IMR-90 (cell line): ENCODE measurements around the gene ADGRV1. TPM values are rescaled to one million over a fixed set of nuclear protein-coding genes. Genes with fewer than 3 reads are reported as not detected.

ENCODE experiments used
- ATAC-seq: fragments of 200-7000 bp; cut with Tn5 transposase; 2 replicates; pipeline ENCODE4 v1.9.1; 2020; ENCODE audit warnings: low read depth, mild to moderate bottlenecking, moderate library complexity
- BruUV-seq: library from RNA; stranded (reverse); fragments of 400-500 nt; replicated peaks from 2 replicates; lab custom pipeline; 2021; lab: Mats Ljungman, UMichigan
- CTCF ChIA-PET: fragments of 300-600 bp; formaldehyde crosslinking; extraction: SDS; loops from one replicate; lab custom pipeline; 2021; ENCODE audit warnings: antibody characterized with exemption; lab: Yijun Ruan, JAX
- POLR2A ChIA-PET: fragments of 300-600 bp; sonication (Branson Sonifier 250); formaldehyde crosslinking; loops from one replicate; lab custom pipeline; 2022; ENCODE audit warnings: antibody characterized with exemption; ENCODE audit not compliant: unreplicated experiment; lab: Charles Lee
- DNase-seq: peaks from one replicate; pipeline ENCODE4 v3.0.0; 2013
- H2AFZ ChIP-seq: replicated peaks from 2 replicates; pipeline ENCODE3; 2013; ENCODE audit warnings: low read length, mild to moderate bottlenecking; ENCODE audit not compliant: poor library complexity
- H2AK5ac ChIP-seq: 2 replicates; pipeline ENCODE4 v1.6.1; 2013; ENCODE audit warnings: low read depth, low read length, inconsistent platforms
- H2AK9ac ChIP-seq: replicated peaks from 2 replicates; pipeline ENCODE3; 2013; ENCODE audit warnings: mild to moderate bottlenecking, low read depth, low read length, moderate library complexity; ENCODE audit not compliant: poor library complexity
- H2BK120ac ChIP-seq: 2 replicates; pipeline ENCODE4 v1.6.1; 2013; ENCODE audit warnings: low read depth, low read length, inconsistent platforms
- H2BK15ac ChIP-seq: 3 replicates; pipeline ENCODE4 v1.6.1; 2013; ENCODE audit warnings: low read depth, low read length, inconsistent platforms
- H2BK20ac ChIP-seq: 2 replicates; pipeline ENCODE4 v1.6.1; 2013; ENCODE audit warnings: low read depth, mild to moderate bottlenecking, inconsistent platforms, low read length, moderate library complexity
- H2BK5ac ChIP-seq: 2 replicates; pipeline ENCODE4 v1.6.1; 2013; ENCODE audit warnings: mild to moderate bottlenecking, low read depth, low read length, inconsistent platforms; ENCODE audit not compliant: poor library complexity, severe bottlenecking
- H3K14ac ChIP-seq: replicated peaks from 2 replicates; pipeline ENCODE4 v1.6.1; 2013; ENCODE audit warnings: low read depth, low read length, inconsistent platforms
- H3K18ac ChIP-seq: 2 replicates; pipeline ENCODE4 v1.6.1; 2013; ENCODE audit warnings: low read depth, low read length, control low read depth
- H3K23ac ChIP-seq: 2 replicates; pipeline ENCODE4 v1.6.1; 2013; ENCODE audit warnings: low read depth, low read length, inconsistent platforms
- H3K27ac ChIP-seq: 2 replicates; pipeline ENCODE4 v1.5.1; 2013; ENCODE audit warnings: mild to moderate bottlenecking, control low read depth, low read length; ENCODE audit not compliant: insufficient read depth
- H3K27me3 ChIP-seq: 2 replicates; pipeline ENCODE4 v1.6.1; 2013; ENCODE audit warnings: low read length; ENCODE audit not compliant: control insufficient read depth, insufficient read depth
- H3K36me3 ChIP-seq: 2 replicates; pipeline ENCODE4 v1.6.1; 2013; ENCODE audit warnings: low read length, mixed read lengths; ENCODE audit not compliant: control insufficient read depth, insufficient read depth
- H3K4ac ChIP-seq: 2 replicates; pipeline ENCODE4 v1.6.1; 2013; ENCODE audit warnings: low read depth, low read length, inconsistent platforms
- H3K4me1 ChIP-seq: 2 replicates; pipeline ENCODE4 v1.6.1; 2013; ENCODE audit warnings: low read length, mixed read lengths; ENCODE audit not compliant: control insufficient read depth, insufficient read depth
- H3K4me2 ChIP-seq: 2 replicates; pipeline ENCODE4 v1.6.1; 2013; ENCODE audit warnings: low read depth, mild to moderate bottlenecking, control low read depth, low read length, moderate library complexity
- H3K4me3 ChIP-seq: 2 replicates; pipeline ENCODE4 v1.5.1; 2013; ENCODE audit warnings: low read depth, mild to moderate bottlenecking, control low read depth, low read length, moderate library complexity; ENCODE audit not compliant: insufficient read depth
- H3K56ac ChIP-seq: 2 replicates; pipeline ENCODE4 v1.6.1; 2013; ENCODE audit warnings: low read length, inconsistent platforms; ENCODE audit not compliant: insufficient read depth; ENCODE audit errors: extremely low read depth
- H3K79me1 ChIP-seq, 2 experiments: 2 replicates each; pipeline ENCODE4 v1.6.1; 2013; ENCODE audit warnings: low read length in 2 of 2, inconsistent platforms in 1 of 2, low read depth in 1 of 2
- H3K9ac ChIP-seq: 2 replicates; pipeline ENCODE4 v1.6.1; 2013; ENCODE audit warnings: low read depth, low read length, control low read depth
- H3K9me1 ChIP-seq: 2 replicates; pipeline ENCODE4 v1.6.1; 2013; ENCODE audit warnings: low read length, inconsistent platforms; ENCODE audit not compliant: insufficient read depth
- H3K9me3 ChIP-seq: 2 replicates; pipeline ENCODE4 v1.6.1; 2013; ENCODE audit warnings: low read length; ENCODE audit not compliant: control insufficient read depth, insufficient read depth
- H4K20me1 ChIP-seq: 2 replicates; pipeline ENCODE4 v1.6.1; 2013; ENCODE audit warnings: low read length, inconsistent platforms; ENCODE audit not compliant: insufficient read depth
- H4K5ac ChIP-seq: 2 replicates; pipeline ENCODE4 v1.6.1; 2013; ENCODE audit warnings: mild to moderate bottlenecking, low read depth, low read length, control low read depth
- H4K8ac ChIP-seq, 2 experiments: 2 replicates each; pipeline ENCODE4 v1.6.1; 2013; ENCODE audit warnings: low read depth in 2 of 2, low read length in 2 of 2, control low read depth in 1 of 2, inconsistent platforms in 1 of 2
- H4K91ac ChIP-seq: 2 replicates; pipeline ENCODE4 v1.6.1; 2013; ENCODE audit warnings: low read depth, low read length, inconsistent platforms; ENCODE audit not compliant: insufficient read depth
- CHD1 ChIP-seq: IDR thresholded peaks from 2 replicates; pipeline ENCODE4 v1.6.1; 2012; ENCODE audit warnings: low read depth, low read length, improper control_type of control experiment
- FOS ChIP-seq: fragments of 150-350 bp; IDR thresholded peaks from 2 replicates; pipeline ENCODE4 v1.6.1; 2016; ENCODE audit warnings: low read depth, low read length
- MAFK ChIP-seq: IDR thresholded peaks from 2 replicates; pipeline ENCODE4 v1.6.1; 2012; ENCODE audit warnings: low read depth, low read length, improper control_type of control experiment
- MAZ ChIP-seq: IDR thresholded peaks from 2 replicates; pipeline ENCODE4 v1.6.1; 2012; ENCODE audit warnings: low read depth, mild to moderate bottlenecking, low read length, improper control_type of control experiment, moderate library complexity, borderline replicate concordance
- MXI1 ChIP-seq: IDR thresholded peaks from 2 replicates; pipeline ENCODE4 v1.6.1; 2012; ENCODE audit warnings: low read depth, mild to moderate bottlenecking, low read length, moderate library complexity, borderline replicate concordance
- POLR2A ChIP-seq: IDR thresholded peaks from 2 replicates; pipeline ENCODE4 v1.6.1; 2012; ENCODE audit warnings: mild to moderate bottlenecking, low read depth, low read length
- RCOR1 ChIP-seq: IDR thresholded peaks from 2 replicates; pipeline ENCODE4 v1.6.1; 2012; ENCODE audit warnings: mild to moderate bottlenecking, low read length, improper control_type of control experiment; ENCODE audit not compliant: insufficient replicate concordance
- RFX5 ChIP-seq: IDR thresholded peaks from 2 replicates; pipeline ENCODE4 v1.8.0; 2012; ENCODE audit warnings: low read depth, mild to moderate bottlenecking, low read length, moderate library complexity
- SMC3 ChIP-seq: fragments of 150-350 bp; IDR thresholded peaks from 2 replicates; pipeline ENCODE4 v1.6.1; 2016; ENCODE audit warnings: low read depth, mild to moderate bottlenecking, antibody characterized with exemption, low read length, moderate library complexity
- WGBS, 2 experiments: methylation state at CpG; one replicate each; pipeline versions ENCODE4 v1.1.5 to v1.1.7; 2013; ENCODE audit warnings: missing lambda C conversion rate in 2 of 2; ENCODE audit not compliant: insufficient read length in 1 of 2; ENCODE audit errors: extremely low coverage in 2 of 2; 5-methylcytosine and 5-hydroxymethylcytosine counted together
- dilution Hi-C: fragments of 300-500 bp; cut with HindIII; formaldehyde crosslinking; loops from one replicate; pipeline ENCODE4 v1.14.3; 2018; ENCODE audit warnings: low sequenced_read_pairs; ENCODE audit not compliant: unreplicated experiment
- in situ Hi-C: fragments of 300-500 bp; cut with MboI; formaldehyde crosslinking; loops from 3 replicates; pipeline ENCODE4 v1.14.3; 2019; ENCODE audit warnings: low sequenced_read_pairs, inconsistent platforms, mixed read lengths
- intact Hi-C: fragments of 100-400 bp; cut with micrococcal nuclease; formaldehyde crosslinking; loops from 2 replicates; pipeline ENCODE4 v1.10.0; 2022
- polyA plus RNA-seq, 3 experiments: library from polyadenylated mRNA; depleted of rRNA; stranded (reverse); fragments of >200 nt; gene quantifications; 2 replicates each; pipeline ENCODE4 v1.2.3, GENCODE V29; 2012; ENCODE audit warnings: low replicate concordance in 1 of 3
- total RNA-seq: library from RNA; depleted of rRNA; stranded (reverse); fragments of >200 nt; gene quantifications from 2 replicates; pipeline ENCODE4 v1.2.3, GENCODE V29; 2012
- TF ChIP-seq, protein P1 (sequence below): fragments of 150-350 bp; IDR thresholded peaks from 2 replicates; pipeline ENCODE4 v1.6.1; 2017; ENCODE audit warnings: mild to moderate bottlenecking, antibody characterized with exemption, low read length, low read depth

The ADGRV1 gene
- total and polyA plus RNA-seq, 2 of the 4 experiments (the other 2 are of a cell fraction) = under 0.01 TPM; not detected in 1

DNA sequence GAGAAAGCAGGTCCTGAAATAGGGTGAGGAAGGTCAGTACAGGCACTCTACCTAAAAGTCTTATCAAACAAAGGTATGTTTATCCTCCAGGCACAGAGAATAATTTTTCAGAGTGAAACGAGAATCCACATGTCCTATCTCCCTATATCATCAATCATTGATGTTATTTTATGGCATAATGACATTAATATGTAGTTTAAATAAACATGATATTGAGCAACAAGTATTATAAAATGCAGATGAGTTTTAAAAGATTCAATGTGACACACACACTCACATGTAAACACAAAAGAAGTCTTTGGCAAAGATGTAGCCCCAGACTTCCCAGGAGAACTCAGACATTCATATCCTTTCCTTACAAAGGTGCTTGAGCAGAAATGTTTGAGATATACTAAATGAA lies 389.1 kb downstream of the ADGRV1 start:
- no CpG with 5 or more reads among the region's 1 CpG for WGBS, 2 experiments
- no peaks in the 10 kb centered on the region for H4K20me1 ChIP-seq
- H3K27ac ChIP-seq = no peak overlapping the region
- in situ Hi-C loops (no loop called here), intact Hi-C loops (no loop called here), dilution Hi-C loops (no loop called here)
- H3K14ac ChIP-seq = no peak overlapping the region
- no peak overlapping the region for H2AK9ac ChIP-seq
- H3K23ac ChIP-seq = no peak overlapping the region
- H4K5ac ChIP-seq = peak overlapping the region; percentile 51; the same call in 1 of the 2 replicates
- H2BK5ac ChIP-seq = no peak overlapping the region
- no peaks in the 10 kb centered on the region for H3K79me1 ChIP-seq
- H3K4me2 ChIP-seq = no peak overlapping the region
- H3K9ac ChIP-seq = no peak overlapping the region
- TF ChIP-seq RFX5 (no peak), MXI1 (no peak), POLR2A (no peak), MAZ (no peak), SMC3 (no peak), MAFK (no peak), CHD1 (no peak), RCOR1 (no peak), FOS (no peak)
- TF ChIP-seq, protein P1, sequence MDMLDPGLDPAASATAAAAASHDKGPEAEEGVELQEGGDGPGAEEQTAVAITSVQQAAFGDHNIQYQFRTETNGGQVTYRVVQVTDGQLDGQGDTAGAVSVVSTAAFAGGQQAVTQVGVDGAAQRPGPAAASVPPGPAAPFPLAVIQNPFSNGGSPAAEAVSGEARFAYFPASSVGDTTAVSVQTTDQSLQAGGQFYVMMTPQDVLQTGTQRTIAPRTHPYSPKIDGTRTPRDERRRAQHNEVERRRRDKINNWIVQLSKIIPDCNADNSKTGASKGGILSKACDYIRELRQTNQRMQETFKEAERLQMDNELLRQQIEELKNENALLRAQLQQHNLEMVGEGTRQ = no peak
- ChIA-PET POLR2A (no interaction called here), CTCF (no interaction called here)
- no peak overlapping the region for H3K56ac ChIP-seq
- H3K4me3 ChIP-seq = no peak overlapping the region
- no TSS peak for BruUV-seq
- H3K4ac ChIP-seq = no peak overlapping the region
- H2BK15ac ChIP-seq = no peak overlapping the region
- H2BK120ac ChIP-seq = no peak overlapping the region
- no peaks in the 10 kb centered on the region for H3K36me3 ChIP-seq
- peaks cover 6% of the 10 kb centered on the region for H3K4me1 ChIP-seq
- no peak overlapping the region for H4K91ac ChIP-seq
- no peak overlapping the region for H4K8ac ChIP-seq
- no peaks in the 10 kb centered on the region for H3K9me3 ChIP-seq
- no peak for ATAC-seq
- no peaks in the 10 kb centered on the region for H3K9me1 ChIP-seq
- H2AK5ac ChIP-seq = no peak overlapping the region
- H3K27me3 ChIP-seq = no peaks in the 10 kb centered on the region
- H2AFZ ChIP-seq = no peak overlapping the region
- no peak overlapping the region for H2BK20ac ChIP-seq
- peak; percentile 12 for DNase-seq
- no peak overlapping the region for H3K18ac ChIP-seq
